GM04504 (cell line): ENCODE results near the gene PAGE2B.
"Not testable (repeated sequence)": the region's sequence is repeated elsewhere in the genome, so short reads cannot be mapped to it uniquely, and the experiment has no call there.

Source experiments
- DNase-seq: peaks from one replicate; pipeline ENCODE4 v3.0.0-alpha.2; 2012; ENCODE audit warnings: low read depth

PAGE2B gene

GRCh38 chrX:55109306-55109705 lies 34.5 kb downstream of the PAGE2B start:
- no peak for DNase-seq

- DNase-seq, result no peak
Measured at GRCh38 chrX:55111578-55112254, 36.9 kb downstream of the PAGE2B start.

- not testable (repeated sequence) for DNase-seq
Measured at GRCh38 chrX:55116589-55116988, 41.8 kb downstream of the PAGE2B start.

GRCh38 chrX:55118574-55118973 lies 43.7 kb downstream of the PAGE2B start:
- no peak for DNase-seq

- DNase-seq, result no peak
Measured at GRCh38 chrX:55119271-55119670, 44.4 kb downstream of the PAGE2B start.

GRCh38 chrX:55119712-55120111 lies 44.9 kb downstream of the PAGE2B start:
- no peak for DNase-seq

GRCh38 chrX:55120761-55121358 lies 46.0 kb downstream of the PAGE2B start:
- DNase-seq, result no peak

- DNase-seq, result no peak
Measured at GRCh38 chrX:55123900-55124299, 49.1 kb downstream of the PAGE2B start.

GRCh38 chrX:55127692-55128091 lies 52.9 kb downstream of the PAGE2B start:
- no peak for DNase-seq
